HL-60 (cell line): ENCODE data around the gene GRB10.

Source experiments
- CTCF ChIP-seq: IDR thresholded peaks from one replicate; pipeline ENCODE4 v1.5.1; 2011; ENCODE audit warnings: low read length, control low read depth, inconsistent platforms; ENCODE audit not compliant: insufficient read depth
- POLR2AphosphoS5 ChIP-seq: IDR thresholded peaks from 2 replicates; pipeline ENCODE4 v1.6.1; 2012; ENCODE audit warnings: low read depth
- REST ChIP-seq: IDR thresholded peaks from 2 replicates; pipeline ENCODE4 v1.6.1; 2012; ENCODE audit warnings: low read depth; ENCODE audit not compliant: insufficient replicate concordance
- SPI1 ChIP-seq: IDR thresholded peaks from 2 replicates; pipeline ENCODE4 v1.6.1; 2012; ENCODE audit warnings: low read depth, mild to moderate bottlenecking, borderline replicate concordance

DNA sequence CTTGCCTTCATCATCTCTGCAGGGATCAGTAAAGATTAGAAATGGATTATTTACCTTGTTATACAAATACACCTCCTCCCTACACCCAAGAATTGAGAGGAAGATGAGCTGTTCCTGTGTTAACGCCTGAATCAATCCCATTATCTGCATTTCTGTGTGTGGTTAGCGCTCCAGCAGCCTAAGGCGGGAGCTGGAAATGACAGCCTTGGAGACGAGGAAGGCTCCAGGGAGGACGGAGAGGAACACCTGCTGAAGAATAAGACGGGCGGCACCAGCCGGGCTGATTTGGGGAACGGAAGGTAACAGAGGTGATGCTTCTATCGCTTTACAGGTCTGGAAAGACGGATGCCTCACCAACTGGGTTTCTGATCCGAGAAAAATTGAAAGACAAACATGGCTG lies 183.3 kb downstream of the GRB10 start:
- no peak for TF ChIP-seq CTCF
- TF ChIP-seq REST, result no peak
- TF ChIP-seq SPI1, result no peak
- TF ChIP-seq POLR2AphosphoS5, result no peak
